Spleen (tissue), 7 donors: Measurements from ENCODE around the gene GCH1.

Experiments
- POLR2A ChIP-seq, 3 donors: fragments of 450-650 bp; IDR thresholded peaks; one replicate each; pipeline ENCODE4 v1.5.1; 2017; ENCODE audit warnings: antibody characterized with exemption in 3 of 3, mild to moderate bottlenecking in 1 of 3
- TF ChIP-seq, protein P1 (sequence below), 11 experiments: fragments of 200-600 bp in 7 of 11; fragments of 450-650 bp in 4 of 11; sonication (generic) in 4 of 11; IDR thresholded peaks in 8 of 11; conservative IDR thresholded peaks in 3 of 11; 1 replicate in 7 of 11; 2 replicates in 4 of 11; pipeline versions ENCODE4 v1.4.0 to v1.8.0; 2016 to 2021; ENCODE audit warnings: antibody characterized with exemption in 11 of 11, inconsistent platforms in 4 of 11, mild to moderate bottlenecking in 1 of 11
- donor health status: DM: no; HTN: no; CAD: no; lungs with moderate emphysema.
- donor health status: DM: no; HTN: no; CAD: no.
- donor health status: DM: no; HTN: no; CAD: no.

DNA sequence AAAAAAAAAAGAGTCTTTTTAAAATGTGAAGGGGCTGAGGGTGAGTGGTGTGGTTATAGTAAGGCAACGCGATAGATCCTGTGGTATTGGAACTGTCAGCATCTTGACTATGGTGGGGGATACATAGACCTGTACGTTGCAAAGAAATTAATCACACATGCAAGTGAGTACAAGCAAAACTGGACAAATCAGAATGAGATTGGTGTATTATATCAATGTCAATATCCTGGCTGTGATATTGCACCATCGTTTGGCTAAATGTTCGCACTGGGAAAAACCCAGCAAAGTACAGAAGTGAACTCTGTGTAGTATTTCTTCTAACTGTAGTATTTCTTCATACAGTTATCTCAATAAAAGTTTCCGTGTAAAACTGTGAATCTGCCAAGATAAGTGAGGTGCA lies 67.9 kb downstream of the GCH1 start:
- no peak for TF ChIP-seq POLR2A (IDR thresholded peaks at IDR 0.05)
- TF ChIP-seq, protein P1, sequence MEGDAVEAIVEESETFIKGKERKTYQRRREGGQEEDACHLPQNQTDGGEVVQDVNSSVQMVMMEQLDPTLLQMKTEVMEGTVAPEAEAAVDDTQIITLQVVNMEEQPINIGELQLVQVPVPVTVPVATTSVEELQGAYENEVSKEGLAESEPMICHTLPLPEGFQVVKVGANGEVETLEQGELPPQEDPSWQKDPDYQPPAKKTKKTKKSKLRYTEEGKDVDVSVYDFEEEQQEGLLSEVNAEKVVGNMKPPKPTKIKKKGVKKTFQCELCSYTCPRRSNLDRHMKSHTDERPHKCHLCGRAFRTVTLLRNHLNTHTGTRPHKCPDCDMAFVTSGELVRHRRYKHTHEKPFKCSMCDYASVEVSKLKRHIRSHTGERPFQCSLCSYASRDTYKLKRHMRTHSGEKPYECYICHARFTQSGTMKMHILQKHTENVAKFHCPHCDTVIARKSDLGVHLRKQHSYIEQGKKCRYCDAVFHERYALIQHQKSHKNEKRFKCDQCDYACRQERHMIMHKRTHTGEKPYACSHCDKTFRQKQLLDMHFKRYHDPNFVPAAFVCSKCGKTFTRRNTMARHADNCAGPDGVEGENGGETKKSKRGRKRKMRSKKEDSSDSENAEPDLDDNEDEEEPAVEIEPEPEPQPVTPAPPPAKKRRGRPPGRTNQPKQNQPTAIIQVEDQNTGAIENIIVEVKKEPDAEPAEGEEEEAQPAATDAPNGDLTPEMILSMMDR (IDR thresholded peaks at IDR 0.05 in 8 of 11, conservative IDR thresholded peaks at IDR 0.05 in 3 of 11), result no peak
